Stimulated activated CD4-positive, alpha-beta T cell treated with anti-CD3 and anti-CD28 coated beads, Interleukin-15, amount 100 ng/mL, for 48 hours (primary cell): ENCODE data around the gene RNF166.
A peak's percentile ranks its signal among the peaks of the same experiment; 100 is the strongest.

ENCODE experiments used
- DNase-seq, 2 donors: peaks; one replicate each; pipeline ENCODE4 v3.0.0-alpha.2; 2020; ENCODE audit warnings: low read depth in 2 of 2

RNF166 gene

GRCh38 chr16:88652762-88653063 lies 53.5 kb downstream of the RNF166 start:
- no peak for DNase-seq

- no peak for DNase-seq
Observed at GRCh38 chr16:88651989-88652761, 54.0 kb downstream of the RNF166 start.

DNA sequence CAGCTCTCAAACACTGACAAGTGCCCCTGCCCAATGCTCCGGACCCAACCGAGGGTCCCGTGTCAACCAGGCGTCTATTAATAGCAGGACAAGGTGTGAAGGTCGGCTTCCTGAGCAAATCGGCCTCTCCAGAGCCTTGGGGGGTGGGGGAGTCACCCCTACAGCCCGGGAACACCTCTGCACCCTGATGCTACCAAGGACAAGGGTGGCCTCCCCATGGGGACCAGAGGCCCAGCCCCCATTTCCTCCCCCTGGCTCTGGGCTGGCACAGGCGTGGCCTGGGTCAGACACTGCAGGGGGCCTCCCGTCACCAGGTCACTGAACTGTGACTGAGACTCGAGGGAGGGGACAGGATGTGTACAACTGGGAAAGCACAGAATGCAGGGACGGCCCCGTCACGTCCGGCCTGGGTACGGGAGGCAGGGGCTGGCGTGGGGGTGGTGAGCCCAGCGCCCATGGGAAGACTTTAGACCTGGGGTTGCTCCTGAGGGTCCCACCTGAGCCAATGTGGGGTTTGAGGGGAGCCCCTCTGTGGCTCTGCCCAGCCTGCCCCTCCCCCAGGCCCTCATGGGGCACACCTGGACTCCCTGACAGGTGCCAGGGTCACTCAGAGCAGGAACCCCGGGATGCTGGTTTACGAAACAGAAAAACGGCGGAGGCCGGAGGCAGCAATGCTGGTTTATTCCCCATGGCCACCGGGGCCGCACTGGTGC lies 54.8 kb downstream of the RNF166 start:
- peak; percentile 76 for DNase-seq

DNA sequence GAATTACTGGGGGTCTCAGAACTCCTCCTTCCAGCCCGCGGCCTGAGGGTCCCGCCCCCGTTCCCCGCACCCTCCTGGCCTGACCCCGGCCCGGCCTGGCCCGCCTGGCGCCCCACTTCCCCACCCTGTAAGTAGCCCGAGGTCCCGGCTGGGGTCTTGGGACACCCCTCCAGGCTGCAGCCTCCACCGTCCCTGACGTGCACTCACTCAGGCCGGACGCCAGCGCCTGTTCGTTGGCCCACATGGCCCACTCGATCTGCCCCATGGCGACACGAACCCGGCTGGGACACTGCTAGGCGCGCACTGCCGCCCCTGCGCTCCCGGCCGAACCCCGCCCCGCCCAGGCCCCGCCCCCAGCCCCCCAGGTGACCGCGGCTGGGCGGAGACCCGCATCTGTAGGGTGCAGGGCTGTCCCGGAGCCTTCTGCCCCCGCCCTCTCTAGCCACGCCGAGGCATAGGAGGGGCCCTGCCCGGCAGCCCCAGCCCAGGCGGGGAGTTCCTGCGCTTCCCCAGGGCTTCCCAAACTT lies 55.4 kb downstream of the RNF166 start, which contains the start of gene CYBA:
Gene CYBA (minus strand): TSS at position 305 of the 527 bp plus-strand sequence. CDS start 40 bp downstream, at position 265.
- DNase-seq = peak; percentile 72 to 80

GRCh38 chr16:88649924-88650748 lies 56.1 kb downstream of the RNF166 start:
- DNase-seq = no peak

- DNase-seq = no peak
Observed at GRCh38 chr16:88649195-88649923, 56.8 kb downstream of the RNF166 start.

GRCh38 chr16:88647178-88648070 lies 58.8 kb downstream of the RNF166 start:
- DNase-seq = no peak
